CD4-positive, alpha-beta T cell treated with Interleukin-1 beta for 1 hour (primary cell): ENCODE measurements around the gene PYGO1.
"Not testable (repeated sequence)": the region's sequence is repeated elsewhere in the genome, so short reads cannot be mapped to it uniquely, and the experiment has no call there.

ENCODE experiments used
- DNase-seq, 2 donors: peaks; one replicate each; pipeline ENCODE4 v3.0.0-alpha.2; 2020 to 2022

Gene PYGO1

GRCh38 chr15:55564347-55565145, 23.6 kb downstream of the PYGO1 start:
- DNase-seq: no peak

GRCh38 chr15:55562601-55563000, 25.5 kb downstream of the PYGO1 start:
- no peak for DNase-seq

- DNase-seq: no peak
These were observed 33.1 kb downstream of the PYGO1 start for GRCh38 chr15:55555089-55555488.

GRCh38 chr15:55552926-55553325, 35.2 kb downstream of the PYGO1 start:
- DNase-seq: no peak

- no peak for DNase-seq
These were observed 35.7 kb downstream of the PYGO1 start for GRCh38 chr15:55552451-55552850.

- no peak for DNase-seq
These were observed 38.8 kb downstream of the PYGO1 start for GRCh38 chr15:55549305-55549704.

- no peak for DNase-seq
These were observed 41.4 kb downstream of the PYGO1 start for GRCh38 chr15:55546718-55547117.

GRCh38 chr15:55535436-55535835, 52.7 kb downstream of the PYGO1 start:
- DNase-seq: peak; percentile 18 to 33

- DNase-seq: no peak
These were observed 55.2 kb downstream of the PYGO1 start for GRCh38 chr15:55532944-55533343.

GRCh38 chr15:55530861-55531313, 57.3 kb downstream of the PYGO1 start:
- DNase-seq: no peak

- no peak for DNase-seq
These were observed 59.3 kb downstream of the PYGO1 start for GRCh38 chr15:55528812-55529211.

GRCh38 chr15:55527150-55527549, 61.0 kb downstream of the PYGO1 start:
- DNase-seq: no peak

- peak; percentile 14 to 37 for DNase-seq
These were observed 61.5 kb downstream of the PYGO1 start for GRCh38 chr15:55526559-55527036.

GRCh38 chr15:55522742-55523450, 65.2 kb downstream of the PYGO1 start:
- no peak for DNase-seq

GRCh38 chr15:55518641-55519040, 69.5 kb downstream of the PYGO1 start:
- no peak for DNase-seq

- no peak for DNase-seq
These were observed 70.1 kb downstream of the PYGO1 start for GRCh38 chr15:55518009-55518408.

- no peak for DNase-seq
These were observed 72.0 kb downstream of the PYGO1 start for GRCh38 chr15:55515991-55516776.

- no peak for DNase-seq
These were observed 72.7 kb downstream of the PYGO1 start for GRCh38 chr15:55515491-55515890.

- no peak for DNase-seq
These were observed 73.7 kb downstream of the PYGO1 start for GRCh38 chr15:55514414-55514850.

GRCh38 chr15:55513621-55514413, 74.3 kb downstream of the PYGO1 start:
- not testable (repeated sequence) for DNase-seq

GRCh38 chr15:55513152-55513551, 75.0 kb downstream of the PYGO1 start:
- DNase-seq: no peak

- DNase-seq: no peak
These were observed 80.6 kb downstream of the PYGO1 start for GRCh38 chr15:55507567-55507966.
